Measurements from ENCODE around the gene ERCC4.

The ERCC4 gene

DNA sequence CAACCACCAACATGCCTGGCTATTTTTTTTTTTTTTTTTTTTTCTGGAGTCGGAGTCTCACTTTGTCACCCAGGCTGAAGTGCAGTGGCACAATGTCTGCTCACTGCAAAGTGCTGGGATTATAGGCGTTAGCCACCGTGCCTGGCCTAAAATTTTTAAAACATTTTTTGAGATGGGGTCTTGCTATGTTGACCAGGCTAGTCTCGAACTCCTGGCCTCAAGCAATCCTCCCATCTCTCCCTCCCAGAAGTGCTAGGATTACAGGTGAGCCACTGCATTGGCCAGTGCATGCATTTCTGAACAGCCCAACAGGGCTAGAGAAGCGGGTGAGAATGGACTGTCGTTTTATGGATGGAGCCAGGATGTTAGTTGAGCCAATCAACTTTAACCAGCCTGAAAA is 72.4 kb downstream of the ERCC4 start:
- no peak for DNase-seq

DNA sequence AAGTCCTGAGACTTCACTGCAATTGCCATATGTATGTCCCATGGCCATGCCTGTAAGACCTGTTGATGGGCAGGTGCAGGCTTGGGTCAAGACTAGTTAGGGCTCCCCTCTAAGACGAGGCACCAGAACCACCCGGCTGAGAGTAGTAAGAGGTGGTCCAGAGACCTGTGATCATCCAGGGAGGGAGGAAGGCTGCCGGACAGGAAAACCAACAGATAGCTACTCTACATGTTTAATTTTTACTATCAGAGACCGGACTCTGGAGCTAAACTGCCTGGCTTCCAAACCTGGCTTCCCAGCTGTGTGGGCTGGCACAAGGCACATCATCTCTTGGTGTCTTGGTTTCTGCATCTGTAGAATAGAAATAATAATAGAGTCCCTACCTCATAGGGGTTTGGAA is 73.0 kb downstream of the ERCC4 start:
- no peak for DNase-seq

DNA sequence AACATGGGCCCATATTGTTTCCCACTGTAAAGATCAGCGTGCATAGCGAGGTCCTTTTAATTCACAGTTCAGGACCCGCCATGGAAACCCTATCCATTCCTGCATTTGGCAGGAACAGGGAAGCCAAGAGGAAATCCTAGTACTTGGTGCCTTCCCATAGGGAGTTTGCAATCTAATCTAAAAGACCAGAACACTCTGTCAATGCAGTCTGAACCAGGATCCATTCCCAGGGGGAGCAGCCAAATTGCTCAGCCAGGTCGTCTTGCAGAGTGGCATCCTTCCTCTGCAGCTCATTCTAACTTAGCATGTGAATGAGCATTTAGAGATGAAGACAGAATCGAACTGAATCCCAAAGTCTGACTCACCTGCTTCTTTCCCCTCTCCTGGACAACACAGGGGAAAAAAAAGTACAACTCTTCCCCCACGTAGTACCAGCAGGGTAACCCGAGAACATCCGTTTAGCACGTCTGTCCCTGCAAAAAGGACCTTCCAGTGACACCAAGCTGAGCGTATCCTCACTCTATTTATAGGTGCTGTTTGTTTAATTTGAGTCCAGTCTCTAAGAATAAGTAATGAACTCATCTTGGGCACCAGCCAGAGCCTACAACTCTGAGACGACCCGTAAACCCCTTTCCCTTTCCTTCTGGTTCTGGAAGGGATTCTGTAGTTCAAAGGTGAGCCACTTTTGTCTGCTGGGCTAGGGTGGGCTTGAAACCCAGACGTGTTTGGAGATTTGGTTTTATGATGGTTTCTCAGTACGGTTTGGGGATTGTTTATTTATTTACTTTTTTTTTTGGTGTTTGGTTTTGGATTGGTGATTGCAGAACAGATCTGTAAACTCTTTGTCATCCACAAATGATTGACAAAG is 74.5 kb downstream of the ERCC4 start:
- DNase-seq, result no peak

DNA sequence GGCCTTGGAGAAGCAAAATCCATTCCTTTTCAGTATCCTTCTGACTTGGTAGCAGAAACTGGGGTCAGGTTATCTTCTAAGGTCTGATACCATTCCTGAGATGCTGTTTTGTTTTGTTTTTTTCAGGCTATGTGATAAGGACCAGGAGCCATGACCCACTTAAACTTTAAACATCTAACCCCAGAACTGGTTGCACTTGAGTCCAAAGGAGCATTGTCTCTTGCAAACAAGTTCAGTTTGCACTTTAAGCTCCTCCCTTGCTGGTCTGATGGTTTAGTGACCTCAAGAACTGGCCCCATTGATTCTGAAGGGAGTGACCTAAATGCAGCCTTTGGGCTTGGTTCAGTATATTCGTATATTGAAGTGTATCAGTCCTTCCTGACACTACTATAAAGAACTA is 75.2 kb downstream of the ERCC4 start:
- DNase-seq, result no peak

DNA sequence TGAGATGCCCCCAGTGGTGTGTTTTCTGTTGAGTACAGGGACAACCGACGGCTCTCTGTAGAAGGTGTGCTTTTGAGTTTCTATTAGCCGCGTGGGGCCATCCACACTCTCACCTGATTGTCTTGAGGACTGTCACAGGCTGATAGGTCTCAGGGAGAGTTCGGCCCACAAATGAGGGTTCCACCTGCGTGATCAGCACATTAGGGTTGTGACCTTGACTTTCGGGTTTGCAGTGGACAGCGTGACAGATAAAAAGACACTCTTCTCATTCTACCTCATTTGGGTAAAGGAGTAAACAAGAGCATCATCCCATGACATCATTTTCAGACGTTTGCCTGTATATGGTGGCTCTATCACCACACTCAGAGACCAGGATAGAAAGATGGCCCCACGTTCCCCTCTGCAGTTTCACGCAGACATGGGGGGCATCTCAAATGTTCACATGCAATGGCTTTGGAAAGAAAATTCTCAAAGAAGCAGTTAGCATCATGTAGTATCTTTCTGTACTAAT is 76.9 kb downstream of the ERCC4 start:
- DNase-seq, result no peak

- DNase-seq, result no peak
These were observed 77.6 kb downstream of the ERCC4 start for GRCh38 chr16:13997526-13997925.

- no peak for DNase-seq
These were observed 78.0 kb downstream of the ERCC4 start for GRCh38 chr16:13997933-13998332.

GRCh38 chr16:13999071-13999894 is 79.3 kb downstream of the ERCC4 start:
- peak in 1 of 51 donors; percentile 53 for DNase-seq

- peak in 8 of 51 donors; percentile 1 to 62 (median 19) for DNase-seq
These were observed 80.0 kb downstream of the ERCC4 start for GRCh38 chr16:13999895-14000425.

DNA sequence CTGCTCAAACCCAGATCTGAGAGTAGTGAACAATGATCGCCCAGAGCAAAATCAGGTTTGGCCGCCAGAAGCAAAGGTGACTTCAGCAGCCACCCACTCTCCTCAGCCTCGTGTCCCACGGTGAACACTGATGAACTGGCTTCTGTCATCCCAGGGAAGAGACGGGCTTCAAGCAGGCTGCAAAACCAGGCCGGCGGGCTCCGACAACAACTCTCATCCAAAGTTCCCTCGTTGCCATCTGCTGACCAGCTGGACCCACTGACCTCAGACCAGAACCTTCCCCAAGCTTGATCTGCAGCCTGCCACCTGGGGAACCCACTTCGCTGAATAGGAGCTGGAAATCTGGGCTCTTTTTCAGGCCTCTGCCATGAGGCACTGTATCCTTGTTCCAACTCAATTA is 81.6 kb downstream of the ERCC4 start:
- DNase-seq, result no peak

Data from hypothalamus (tissue), 51 donors.